ENCODE results near the gene SPIRE2. TPM values are rescaled to one million over a fixed set of nuclear protein-coding genes. Genes with fewer than 3 reads are reported as not detected.

Gene SPIRE2
- total and polyA plus RNA-seq, 2 donors (not counting 1 experiment from before 2014, with no cell fraction given) = 0.98 to 2.0 TPM

DNA sequence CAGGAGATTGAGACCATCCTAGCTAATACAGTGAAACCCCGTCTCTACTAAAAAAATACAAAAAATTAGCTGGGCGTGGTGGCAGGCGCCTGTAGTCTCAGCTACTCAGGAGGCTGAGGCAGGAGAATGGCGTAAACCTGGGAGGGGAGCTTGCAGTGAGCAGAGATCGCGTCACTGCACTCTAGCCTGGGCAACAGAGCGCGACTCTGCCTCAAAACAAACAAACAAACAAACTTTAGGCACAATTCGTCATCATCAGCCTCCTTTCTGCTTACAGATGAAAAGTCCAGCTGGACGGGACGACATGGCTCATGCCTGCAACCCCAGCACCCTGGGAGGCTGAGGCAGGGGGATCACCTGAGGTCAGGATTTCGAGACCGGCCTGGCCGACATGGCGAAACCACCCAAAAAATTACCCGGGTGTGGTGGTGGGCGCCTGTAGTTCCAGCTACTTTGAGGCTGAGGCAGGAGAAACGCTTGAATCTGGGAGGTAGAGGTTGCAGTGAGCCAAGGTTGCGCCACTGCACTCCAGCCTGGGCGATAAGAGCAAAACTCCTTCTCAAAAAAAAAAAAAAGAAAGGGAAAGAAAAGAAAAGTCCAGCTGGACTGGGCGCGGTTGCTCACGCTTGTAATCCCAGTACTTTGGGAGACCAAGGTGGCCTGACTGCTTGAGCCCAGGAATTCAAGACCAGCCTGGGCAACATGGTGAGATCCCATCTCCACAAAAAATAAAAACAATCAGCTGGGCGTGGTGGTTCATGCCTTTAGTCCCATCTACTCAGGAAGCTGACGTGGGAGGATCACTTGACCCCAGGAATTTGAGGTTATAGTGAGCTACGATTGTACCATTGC lies 1.5 kb upstream of the SPIRE2 start:
- H3K4me2 ChIP-seq (replicated peaks; ENCODE audit: low read depth, low read length, poor library complexity, severe bottlenecking) = no peak overlapping the region
- no peak overlapping the region for H2AFZ ChIP-seq (ENCODE audit: insufficient read depth, low read depth, low read length, poor library complexity, severe bottlenecking)
- peaks cover 0 to 12% (median 0%) of the 10 kb centered on the region in 3 donors for H3K9me3 ChIP-seq (ENCODE audit: control extremely low read depth in 1 of 3, control insufficient read depth in 2 of 3, insufficient read depth in 1 of 3, low read length in 2 of 3)
- H3K4me3 ChIP-seq (ENCODE audit: control extremely low read depth in 1 of 5, extremely low read depth in 1 of 5, insufficient read depth in 1 of 5, low read depth in 2 of 5, low read length in 4 of 5) = no peak overlapping the region
- H3K36me3 ChIP-seq (replicated peaks in 1 of 2; ENCODE audit: control extremely low read depth in 1 of 2, control insufficient read depth in 1 of 2, extremely low read depth in 1 of 2, insufficient read depth in 2 of 2, low read length in 1 of 2) = no peaks in the 10 kb centered on the region
- no peak overlapping the region for H3K27ac ChIP-seq (ENCODE audit: low read length in 2 of 2)
- CTCF ChIA-PET = interaction anchor here (0.8 kb wide), 1 partner anchor 64 kb away, joined by 4 read pairs; no protein-coding TSS in a partner anchor
- intact Hi-C loops (cut with micrococcal nuclease) = no loop called here
- Mint-ChIP-seq H3K4me1 (peaks cover 6% of the 10 kb centered on the region), H3K9me3 (ENCODE audit: insufficient read depth) (no peaks in the 10 kb centered on the region), H3K27me3 (peaks cover 19% of the 10 kb centered on the region), H3K4me3 (no peak overlapping the region), H3K27ac (no peak overlapping the region)
- no peak overlapping the region for H3K9ac ChIP-seq (ENCODE audit: low read length)
- peaks cover 8 to 9% of the 10 kb centered on the region in 2 donors for H3K4me1 ChIP-seq (ENCODE audit: control insufficient read depth in 2 of 2, insufficient read depth in 2 of 2, low read length in 2 of 2)
- peaks cover 0 to 36% (median 12%) of the 10 kb centered on the region in 4 experiments for H3K27me3 ChIP-seq (replicated peaks in 1 of 4; ENCODE audit: control extremely low read depth in 1 of 4, control insufficient read depth in 3 of 4, insufficient read depth in 4 of 4, low read length in 3 of 4)
- no peaks in the 10 kb centered on the region for H4K20me1 ChIP-seq (ENCODE audit: control insufficient read depth, insufficient read depth, low read length, poor library complexity, severe bottlenecking)
- H3K79me2 ChIP-seq (ENCODE audit: control insufficient read depth, insufficient read depth, low read length) = no peaks in the 10 kb centered on the region
- POLR2A ChIA-PET = no interaction called here
- DNase-seq = no peak
- TF ChIP-seq, protein P1, sequence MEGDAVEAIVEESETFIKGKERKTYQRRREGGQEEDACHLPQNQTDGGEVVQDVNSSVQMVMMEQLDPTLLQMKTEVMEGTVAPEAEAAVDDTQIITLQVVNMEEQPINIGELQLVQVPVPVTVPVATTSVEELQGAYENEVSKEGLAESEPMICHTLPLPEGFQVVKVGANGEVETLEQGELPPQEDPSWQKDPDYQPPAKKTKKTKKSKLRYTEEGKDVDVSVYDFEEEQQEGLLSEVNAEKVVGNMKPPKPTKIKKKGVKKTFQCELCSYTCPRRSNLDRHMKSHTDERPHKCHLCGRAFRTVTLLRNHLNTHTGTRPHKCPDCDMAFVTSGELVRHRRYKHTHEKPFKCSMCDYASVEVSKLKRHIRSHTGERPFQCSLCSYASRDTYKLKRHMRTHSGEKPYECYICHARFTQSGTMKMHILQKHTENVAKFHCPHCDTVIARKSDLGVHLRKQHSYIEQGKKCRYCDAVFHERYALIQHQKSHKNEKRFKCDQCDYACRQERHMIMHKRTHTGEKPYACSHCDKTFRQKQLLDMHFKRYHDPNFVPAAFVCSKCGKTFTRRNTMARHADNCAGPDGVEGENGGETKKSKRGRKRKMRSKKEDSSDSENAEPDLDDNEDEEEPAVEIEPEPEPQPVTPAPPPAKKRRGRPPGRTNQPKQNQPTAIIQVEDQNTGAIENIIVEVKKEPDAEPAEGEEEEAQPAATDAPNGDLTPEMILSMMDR (IDR thresholded peaks at IDR 0.05) = no peak
- TF ChIP-seq EZH2 (IDR thresholded peaks at IDR 0.05; ENCODE audit: borderline replicate concordance, insufficient read depth, low read depth, low read length, poor library complexity, severe bottlenecking) = no peak
- WGBS (ENCODE audit: insufficient coverage) = 97% methylated on average over 13 of the region's 26 CpGs
- no peak for ATAC-seq (ENCODE audit: low read depth)
